Measurements from ENCODE around the gene MAML2.
"Not testable (repeated sequence)": the region's sequence is repeated elsewhere in the genome, so short reads cannot be mapped to it uniquely, and the experiment has no call there.

The MAML2 gene

DNA sequence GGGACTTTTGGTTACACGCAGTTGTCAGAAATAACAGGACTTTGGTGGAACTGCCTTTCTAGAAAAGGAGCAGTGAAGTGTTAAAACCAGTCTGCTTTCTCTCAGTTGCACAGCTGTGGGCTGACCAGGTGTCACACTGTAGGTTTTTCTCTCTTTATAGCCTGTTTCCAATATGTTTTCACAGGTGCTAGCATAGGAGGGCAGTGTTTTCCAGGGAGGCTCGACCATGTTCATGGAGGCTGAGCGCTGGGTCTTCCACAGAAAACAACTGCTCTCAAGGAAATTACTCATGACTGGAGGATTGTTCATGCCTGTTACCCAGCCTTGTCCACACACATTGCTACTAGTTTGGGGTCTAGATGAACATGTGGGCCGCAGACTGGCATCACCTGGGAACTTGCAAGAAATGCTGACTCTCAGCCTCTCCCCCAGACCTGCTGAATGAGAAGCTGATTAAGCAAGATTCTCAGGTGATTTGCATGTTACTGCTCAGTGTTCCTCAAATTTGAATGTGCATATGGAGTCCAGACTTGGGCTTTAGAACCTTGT, 157.7 kb downstream of the MAML2 start:
- no peak for DNase-seq (ENCODE audit: low read depth)

DNA sequence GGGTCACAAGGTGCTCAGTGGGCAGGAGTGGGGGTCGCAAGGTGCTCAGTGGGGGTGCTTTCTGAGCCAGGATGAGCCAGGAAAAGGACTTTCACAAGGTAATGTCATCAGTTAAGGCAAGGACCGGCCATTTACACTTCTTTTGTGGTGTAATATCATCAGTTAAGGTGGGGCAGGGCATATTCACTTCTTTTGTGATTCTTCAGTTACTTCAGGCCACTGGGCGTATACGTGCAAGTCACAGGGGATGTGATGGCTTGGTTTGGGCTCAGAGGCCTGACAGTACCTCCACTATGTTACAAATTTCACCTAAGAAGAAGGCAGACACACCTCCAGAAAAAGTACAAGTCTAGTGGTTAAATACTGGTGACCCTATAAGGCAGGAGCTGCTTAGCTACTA, 162.1 kb downstream of the MAML2 start:
- DNase-seq (ENCODE audit: low read depth), result not testable (repeated sequence)

DNA sequence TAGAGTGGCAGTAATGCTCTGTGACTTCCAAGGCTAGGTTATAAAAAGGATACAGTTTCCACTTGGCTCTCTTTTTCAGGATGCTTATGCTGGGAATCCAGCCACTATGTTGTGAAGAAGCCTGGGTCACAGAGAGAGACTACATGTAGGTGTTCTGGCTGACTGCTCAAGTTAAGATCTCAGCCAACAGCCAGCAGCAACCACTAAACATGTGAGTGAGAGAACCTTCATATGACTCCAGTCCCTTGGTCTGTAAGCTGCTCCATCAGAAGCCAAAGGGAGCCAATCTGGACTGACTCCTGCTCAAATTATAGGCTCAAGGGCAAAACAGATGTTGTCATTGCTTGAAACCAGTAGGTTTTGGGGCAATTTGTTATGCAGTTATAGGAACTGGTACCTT, 162.7 kb downstream of the MAML2 start:
- no peak for DNase-seq (ENCODE audit: low read depth)

DNA sequence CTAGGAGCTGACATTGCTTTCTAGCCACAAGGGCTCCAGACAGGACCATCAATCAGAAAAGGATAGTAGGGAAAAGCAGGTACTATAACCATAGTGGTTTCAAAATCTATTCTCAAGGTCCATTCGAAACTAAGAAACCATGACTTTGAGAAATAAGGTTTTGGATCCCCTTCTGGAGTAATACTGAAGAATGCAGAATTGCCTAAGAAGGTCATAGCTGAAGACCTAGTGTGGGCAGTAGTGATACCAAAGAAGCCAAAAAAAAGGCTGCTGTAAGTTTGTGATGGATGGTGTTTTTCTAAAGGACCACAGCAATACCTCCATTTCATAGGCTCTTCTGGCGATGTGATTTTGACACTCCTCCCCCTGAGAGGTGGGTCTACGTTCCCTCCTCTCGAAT, 163.1 kb downstream of the MAML2 start:
- no peak for DNase-seq (ENCODE audit: low read depth)

DNA sequence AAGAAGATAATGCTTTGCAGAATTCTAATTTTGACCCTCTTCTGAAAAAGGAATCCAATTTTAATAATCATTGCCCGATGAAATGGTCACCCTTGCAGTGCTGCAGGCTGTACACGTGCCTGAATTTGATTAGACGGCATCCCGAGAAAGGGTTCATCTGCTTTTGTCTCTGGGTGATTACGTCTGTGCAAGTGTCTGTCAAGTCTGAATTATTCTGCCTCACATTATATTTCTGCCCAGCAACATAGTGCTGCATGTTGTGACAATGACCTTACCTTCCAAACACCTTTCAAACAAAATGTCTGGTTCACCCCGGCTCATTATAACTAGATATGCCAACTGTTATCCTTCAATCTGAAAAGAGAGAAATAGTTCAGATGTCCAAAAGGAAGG, 164.1 kb downstream of the MAML2 start:
- no peak for DNase-seq (ENCODE audit: low read depth)

DNA sequence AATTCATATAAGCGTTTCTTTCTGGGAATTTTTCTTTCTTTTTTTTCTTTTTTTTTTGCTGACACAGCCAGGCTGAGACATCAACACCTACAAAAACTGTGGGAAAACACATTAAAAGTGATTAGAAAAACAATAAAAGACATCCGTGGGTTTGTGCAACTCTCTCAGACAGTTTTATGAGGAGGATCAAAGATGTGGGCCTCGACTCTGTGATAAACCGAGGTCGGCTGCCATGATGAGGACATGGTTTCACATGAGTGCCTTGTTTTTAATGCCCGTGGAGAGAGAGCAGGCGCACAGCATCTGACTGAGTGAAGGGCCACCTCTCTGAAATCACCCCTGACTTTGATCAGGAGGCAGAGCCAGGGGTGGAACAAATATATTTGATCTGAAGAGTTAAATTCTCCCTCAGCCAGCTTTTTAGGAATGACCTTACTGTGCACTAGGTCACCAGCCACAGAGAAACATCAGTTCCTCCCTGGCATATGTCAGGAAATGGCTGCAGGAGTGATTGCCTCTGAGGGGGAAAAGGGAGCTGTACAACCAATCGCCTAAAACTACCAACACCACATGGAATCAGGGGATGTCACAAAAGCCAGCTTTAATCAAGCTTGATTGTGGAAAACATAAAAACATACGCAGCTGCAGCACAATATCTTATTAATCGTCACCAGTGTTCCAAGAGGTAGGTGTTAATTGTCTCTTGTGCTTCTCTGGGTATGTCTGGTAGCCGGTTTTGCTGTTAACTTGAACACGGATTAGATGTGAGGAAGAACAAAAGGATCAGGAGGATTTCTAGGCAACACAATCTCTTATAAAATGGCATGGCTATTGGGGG, 164.7 kb downstream of the MAML2 start:
- DNase-seq (ENCODE audit: low read depth), result no peak

DNA sequence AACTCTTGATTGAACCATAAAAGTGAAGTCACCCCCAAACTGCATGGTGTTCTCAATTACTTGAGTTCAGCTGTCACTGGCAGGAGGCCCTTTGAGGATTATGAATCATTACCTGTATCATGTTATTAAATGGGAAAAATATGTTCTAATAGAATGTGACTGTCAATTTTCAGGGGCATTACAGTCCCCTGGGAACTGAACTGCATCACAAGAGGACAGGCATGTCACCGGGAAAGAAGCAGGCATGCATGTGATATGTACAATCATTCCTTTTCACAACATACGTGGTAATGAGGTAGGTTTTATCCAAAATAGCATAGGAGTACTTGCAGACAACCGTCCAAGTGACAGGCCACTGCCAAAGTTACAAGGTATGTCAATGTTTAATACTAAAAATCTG, 165.8 kb downstream of the MAML2 start:
- no peak for DNase-seq (ENCODE audit: low read depth)

DNA sequence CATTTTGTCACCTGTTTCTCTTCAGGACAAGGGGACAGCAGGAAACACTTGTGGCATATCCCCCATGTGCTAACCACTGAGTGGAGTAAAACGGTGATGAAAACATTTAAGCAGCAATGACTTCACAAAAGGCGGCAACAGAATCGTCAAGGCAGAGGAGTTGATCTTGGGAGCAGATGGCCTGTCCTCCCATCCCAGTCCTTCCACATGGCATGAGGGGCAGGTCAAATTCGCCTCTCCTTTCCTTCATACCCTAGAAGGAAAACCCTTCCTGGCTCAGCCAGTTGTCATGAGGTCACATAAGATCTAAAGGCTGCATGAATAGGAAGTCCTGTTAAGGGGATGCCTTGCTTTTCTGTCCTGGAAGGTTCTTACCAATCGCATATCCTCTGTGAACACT, 169.1 kb downstream of the MAML2 start:
- no peak for DNase-seq (ENCODE audit: low read depth)

DNA sequence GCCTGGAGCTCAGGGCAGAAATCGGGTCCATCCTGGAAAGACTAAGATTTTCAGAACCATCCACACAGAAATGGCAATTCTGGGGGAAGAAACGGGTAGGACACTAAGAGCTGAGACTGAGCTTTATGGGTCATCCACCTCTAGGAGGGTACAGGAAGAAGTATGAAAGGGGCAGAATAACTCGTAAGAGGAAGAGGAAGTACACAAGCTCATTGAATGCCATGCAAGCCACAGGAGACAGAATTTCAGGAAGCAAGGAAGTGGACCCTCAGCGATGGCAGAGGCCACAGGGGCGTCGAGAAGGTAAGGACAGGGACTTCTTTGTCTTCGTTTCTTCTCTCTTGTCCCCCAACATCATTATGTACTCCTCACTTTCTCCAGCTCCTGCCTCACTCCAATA, 169.6 kb downstream of the MAML2 start:
- no peak for DNase-seq (ENCODE audit: low read depth)

DNA sequence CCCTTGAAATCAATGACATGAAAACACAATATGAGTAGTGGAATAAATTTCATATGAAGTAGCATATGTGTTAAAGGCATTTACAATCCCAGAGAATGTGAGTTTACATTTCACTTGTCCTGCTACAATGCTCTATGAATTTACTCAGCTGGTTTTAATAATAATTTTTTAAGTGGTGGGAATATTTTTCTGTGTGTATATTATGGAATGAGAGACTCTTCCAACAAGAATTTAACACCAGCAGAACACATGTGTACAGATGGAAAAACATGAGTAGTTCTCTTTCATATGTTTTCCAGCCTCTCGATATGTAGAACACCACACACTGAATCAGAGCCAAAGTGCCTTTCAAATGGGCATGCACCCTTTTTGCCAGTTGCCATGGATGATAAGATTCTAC, 170.4 kb downstream of the MAML2 start:
- DNase-seq (ENCODE audit: low read depth), result no peak

DNA sequence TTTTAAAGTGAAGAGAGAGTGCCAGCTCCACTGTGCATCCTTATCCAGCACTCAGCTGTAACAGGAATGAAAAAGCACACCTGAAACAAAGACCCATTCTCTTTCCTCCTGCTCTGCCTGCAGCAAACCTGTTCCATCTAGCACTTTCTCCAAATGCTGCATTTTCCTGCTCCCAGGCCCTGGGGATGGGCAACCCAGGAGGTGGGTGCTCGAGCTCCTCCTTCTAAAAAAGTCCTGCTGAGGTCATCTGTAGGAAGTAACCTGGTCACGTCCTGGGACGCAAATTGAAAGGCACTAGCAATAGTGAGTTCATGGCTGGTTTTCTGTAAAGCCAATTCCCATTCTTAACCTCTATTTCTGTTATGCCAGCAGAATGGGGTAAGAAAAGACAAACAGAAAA, 173.7 kb downstream of the MAML2 start:
- DNase-seq (ENCODE audit: low read depth), result no peak

DNA sequence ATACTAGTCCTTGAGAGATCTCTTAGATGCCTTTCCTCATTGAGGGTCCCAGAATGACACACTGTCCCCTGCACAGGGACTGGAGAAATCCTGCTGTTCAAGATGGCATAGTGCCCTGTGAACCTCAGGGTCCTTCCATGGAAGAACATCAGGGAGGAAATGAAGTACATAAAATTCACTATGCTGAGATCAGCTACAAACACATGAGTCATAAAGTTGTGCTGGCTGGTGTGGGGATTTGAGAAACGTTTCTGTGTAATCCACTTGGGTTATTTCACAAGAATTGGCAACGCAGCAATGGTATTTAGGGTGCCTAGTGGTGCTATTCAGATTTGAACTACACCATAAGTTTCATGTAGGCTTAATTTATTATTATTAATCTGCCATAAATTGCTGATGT, 174.4 kb downstream of the MAML2 start:
- no peak for DNase-seq (ENCODE audit: low read depth)

DNA sequence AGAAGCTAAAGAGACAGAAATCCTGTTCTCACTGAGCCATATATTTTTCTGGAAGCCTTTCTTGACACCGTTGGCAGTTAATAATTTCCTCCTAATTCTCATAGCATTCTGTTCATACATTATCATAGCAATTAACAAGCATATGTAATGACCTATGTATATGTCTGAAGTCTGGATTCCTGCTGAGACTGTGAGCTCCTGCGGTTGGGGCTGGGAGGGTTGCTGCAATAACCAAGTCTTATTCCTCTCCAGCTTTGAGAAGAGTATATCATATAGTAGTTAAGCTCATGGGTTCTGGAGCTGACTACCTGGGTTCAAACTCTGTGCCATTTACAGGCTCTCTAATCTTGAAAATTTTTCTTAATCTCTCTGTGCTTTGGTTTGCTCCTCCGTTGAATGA, 175.2 kb downstream of the MAML2 start:
- DNase-seq (ENCODE audit: low read depth), result no peak

DNA sequence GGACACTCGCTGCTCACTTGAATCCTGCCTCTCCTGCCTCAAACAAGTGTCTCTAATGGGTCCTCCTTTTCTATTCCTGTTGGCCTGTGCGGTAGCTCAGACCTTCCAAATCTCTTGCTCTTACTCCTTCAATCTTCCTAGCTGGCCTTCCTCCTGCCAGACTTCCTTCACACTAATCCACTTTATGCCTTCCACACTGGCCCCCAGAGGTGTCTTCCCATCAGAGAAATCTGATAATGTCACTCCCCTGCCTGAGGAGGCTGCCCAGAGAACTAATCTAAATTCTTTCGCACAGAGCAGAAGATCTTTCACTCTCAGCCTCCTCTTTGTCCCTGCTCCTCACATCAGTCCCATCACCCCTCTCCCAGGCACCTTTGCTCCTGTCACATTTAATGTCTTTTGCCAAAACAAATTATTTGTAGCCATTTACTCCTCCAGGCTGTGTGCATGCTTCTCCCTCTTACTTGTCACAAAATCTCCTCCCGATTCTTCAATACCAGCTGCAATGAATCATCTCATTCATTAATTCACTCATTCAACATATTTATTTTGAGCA, 175.7 kb downstream of the MAML2 start:
- no peak for DNase-seq (ENCODE audit: low read depth)

DNA sequence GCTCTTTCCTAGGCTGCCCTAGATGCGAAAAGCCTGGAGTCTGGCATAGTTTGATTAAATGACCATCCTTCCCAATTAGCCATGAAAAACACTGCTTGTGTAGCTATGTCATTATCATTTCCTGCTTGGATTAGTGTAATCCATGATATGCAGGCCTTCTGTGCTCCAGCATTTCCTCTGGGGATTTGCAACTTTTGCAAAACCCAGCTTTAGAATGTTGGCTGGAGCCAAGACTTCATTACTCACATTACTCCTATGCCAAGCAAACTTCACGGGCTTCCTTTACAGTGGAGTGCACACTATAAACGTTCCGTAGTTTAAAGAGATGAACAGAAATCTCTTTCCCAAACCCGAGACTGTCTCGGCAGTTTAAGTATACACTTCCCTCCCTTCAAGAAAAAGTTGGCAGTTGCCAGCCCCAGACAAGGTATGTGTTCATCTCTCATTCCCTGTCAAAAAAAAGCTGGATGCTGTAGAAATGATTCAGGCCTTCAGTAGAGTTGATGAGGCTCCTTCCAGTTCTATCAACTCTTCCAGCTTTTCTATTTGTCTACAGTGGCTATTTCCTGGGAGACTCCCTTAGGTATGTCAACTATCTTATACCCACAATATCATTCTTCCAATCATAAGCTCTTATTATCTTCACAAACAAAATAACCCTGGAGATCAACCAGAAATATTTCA, 180.0 kb downstream of the MAML2 start:
- DNase-seq (ENCODE audit: low read depth), result no peak

DNA sequence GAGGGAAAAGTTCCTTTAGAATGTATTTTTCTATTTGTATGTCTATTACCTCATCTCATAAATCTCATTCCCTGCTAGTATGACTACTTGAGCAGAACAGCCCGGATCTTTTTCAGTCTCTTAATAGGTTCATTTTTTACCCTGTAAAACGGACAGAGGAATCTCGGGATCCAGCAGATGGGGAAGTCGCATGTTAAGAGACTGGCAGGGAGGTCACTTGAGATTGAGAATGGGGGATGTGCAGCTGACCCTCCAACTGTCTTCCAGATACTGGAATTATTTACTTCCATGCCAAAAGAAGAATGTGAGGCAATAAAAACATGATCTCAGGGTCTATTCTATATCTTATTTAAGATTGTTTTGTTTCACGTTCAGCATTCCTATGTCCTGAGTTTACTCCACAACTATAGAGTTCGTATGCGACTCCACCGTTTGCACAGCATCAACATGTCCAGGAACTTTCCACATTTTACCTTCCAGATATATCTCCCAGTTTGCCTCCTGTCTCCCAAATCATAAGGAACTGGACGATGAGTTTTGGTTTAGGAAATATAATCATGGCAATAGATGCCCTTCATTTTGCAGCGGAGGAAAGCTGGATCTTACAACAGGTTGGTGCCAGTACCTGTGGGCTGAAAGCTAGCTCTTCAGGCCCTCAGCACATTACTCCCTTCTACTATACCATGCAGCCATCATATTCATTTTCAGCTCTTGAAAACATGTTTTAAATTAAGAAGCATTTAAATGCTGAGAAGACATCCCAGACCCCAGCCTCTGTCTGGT, 181.5 kb downstream of the MAML2 start:
- DNase-seq (ENCODE audit: low read depth), result no peak

DNA sequence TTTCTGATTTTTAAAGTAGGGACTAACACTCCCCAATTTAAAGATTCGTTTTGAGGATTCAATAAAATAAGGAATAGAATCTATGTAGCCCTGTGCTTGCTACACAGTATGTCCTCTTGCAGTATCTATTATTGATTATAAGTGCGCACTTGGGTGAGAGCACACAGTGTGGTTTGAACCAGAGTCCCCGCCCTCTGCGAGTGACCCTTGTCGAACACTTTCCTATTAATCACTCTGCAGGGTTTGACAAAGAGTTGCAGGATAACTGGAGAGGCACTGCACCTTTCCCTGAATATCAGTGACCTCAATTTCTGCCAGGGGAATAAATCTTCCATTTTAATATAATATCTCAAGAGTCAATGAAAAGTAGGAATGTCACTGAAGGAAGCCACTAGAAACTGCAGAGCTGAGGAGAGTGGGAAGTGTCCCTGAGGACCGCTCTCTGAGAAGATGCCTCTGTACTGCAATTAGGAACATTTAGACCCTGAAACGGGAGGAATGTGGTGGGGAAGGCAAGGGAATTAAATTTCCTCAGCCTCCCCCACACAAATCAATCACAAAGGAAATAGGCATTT, 182.2 kb downstream of the MAML2 start:
- no peak for DNase-seq (ENCODE audit: low read depth)

DNA sequence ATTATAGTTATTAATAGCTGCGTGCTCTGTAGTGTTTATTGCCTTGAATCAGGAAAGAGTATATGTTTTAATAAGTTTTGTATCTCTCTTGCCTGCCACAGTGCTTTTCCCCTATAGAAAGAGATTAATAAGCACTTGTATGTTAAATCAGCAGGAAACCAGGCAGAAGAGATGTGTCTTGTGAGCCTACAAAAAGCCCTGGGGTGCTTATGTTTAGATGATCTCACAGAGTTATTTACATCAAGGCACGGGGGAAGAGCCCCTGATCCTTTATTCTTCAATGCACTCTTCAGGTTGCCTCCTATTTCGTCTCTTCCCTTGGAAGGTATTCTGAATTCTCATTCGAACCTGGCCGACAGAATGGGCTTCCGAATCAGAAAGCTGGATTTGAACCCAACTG, 183.0 kb downstream of the MAML2 start:
- no peak for DNase-seq (ENCODE audit: low read depth)

DNA sequence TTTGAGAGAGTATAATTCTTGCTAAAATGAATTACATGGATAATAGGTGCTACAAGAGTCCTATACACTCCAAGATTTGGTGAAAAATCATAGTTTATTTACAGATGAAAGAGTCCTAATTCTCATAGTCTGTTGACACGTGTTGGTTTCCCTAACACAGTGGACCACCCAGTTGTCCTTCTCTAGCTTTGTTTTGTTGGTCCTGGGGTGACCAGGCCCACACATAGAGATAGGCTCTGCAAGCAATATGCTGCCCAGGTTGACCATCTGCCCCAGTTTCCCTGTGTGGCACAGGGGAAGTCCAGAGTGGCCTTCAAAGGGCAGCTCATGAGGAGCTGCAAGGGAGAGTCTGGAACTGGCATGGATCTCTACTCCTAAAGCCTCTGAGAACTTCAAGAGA, 184.9 kb downstream of the MAML2 start:
- DNase-seq (ENCODE audit: low read depth), result no peak

DNA sequence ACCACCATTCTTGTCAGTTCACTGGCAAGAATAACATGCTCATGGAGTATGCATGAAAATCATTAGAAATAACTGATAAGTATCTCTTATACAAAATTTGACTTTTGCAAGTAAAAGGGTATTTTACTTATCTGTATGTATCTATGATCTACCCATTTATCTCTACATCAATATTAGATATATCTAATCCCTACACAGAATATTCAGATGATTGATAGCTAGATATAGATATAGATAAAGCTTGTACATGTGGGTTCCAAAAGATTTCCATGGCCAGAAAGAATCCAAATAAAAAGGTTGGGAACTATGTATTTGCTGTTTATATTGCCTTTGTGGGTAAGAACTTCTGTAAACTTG, 185.5 kb downstream of the MAML2 start:
- DNase-seq (ENCODE audit: low read depth), result no peak

DNA sequence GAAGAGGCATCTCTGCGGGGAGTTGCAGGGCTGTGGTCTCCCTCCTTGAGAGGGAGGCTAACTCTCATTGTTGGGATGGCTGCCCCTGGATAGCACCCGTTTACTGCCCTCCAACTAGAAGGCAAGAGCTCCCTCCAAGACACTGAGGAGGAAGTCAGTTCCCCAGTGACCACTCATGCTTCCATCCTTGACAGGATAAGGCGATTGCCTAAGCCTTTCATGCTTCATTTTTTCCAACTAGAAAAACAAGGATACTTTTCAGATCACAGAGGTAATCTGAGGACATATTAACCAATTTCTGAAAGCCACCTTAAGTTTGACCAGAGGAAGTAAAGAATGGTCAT, 186.6 kb downstream of the MAML2 start:
- DNase-seq (ENCODE audit: low read depth), result no peak

Measured in stimulated activated CD8-positive, alpha-beta memory T cell treated with anti-CD3 and anti-CD28 coated beads, Interleukin-4, amount 100 ng/mL, for 24 hours (primary cell).